ES-I3 (cell line): ENCODE measurements around the gene FBXO40.

Experiments
- H3K36me3 ChIP-seq: 2 replicates; pipeline ENCODE4 v1.6.1; 2013; ENCODE audit warnings: mild to moderate bottlenecking, low read length, control low read depth, moderate library complexity; ENCODE audit not compliant: insufficient read depth
- H3K4me1 ChIP-seq: 2 replicates; pipeline ENCODE4 v1.6.1; 2013; ENCODE audit warnings: mild to moderate bottlenecking, control low read depth, low read length; ENCODE audit not compliant: insufficient read depth
- H3K9ac ChIP-seq: 2 replicates; pipeline ENCODE4 v1.6.1; 2013; ENCODE audit warnings: low read depth, mild to moderate bottlenecking, low read length, moderate library complexity
- H3K9me3 ChIP-seq: 2 replicates; pipeline ENCODE4 v1.6.1; 2013; ENCODE audit warnings: mild to moderate bottlenecking, low read length, moderate library complexity; ENCODE audit not compliant: control insufficient read depth, insufficient read depth

Gene FBXO40

DNA sequence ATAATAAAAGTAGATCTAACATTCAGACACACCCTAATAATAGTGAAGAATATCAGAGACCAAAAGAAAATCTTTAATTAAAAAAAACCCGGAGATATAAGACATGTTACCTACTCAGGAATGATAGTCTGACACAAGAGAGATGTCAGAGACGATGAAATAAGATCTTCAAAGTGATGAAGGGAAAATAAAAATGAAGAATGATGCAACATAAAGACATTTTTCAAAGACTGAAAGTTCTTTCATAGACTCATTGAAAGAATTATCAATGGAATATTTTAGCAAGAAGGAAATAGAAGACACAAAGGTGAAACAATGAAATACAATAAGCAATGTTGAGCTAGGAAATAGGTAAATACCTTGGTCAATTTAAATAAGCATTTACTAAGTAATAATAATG lies 47.9 kb downstream of the FBXO40 start:
- Histone ChIP-seq H3K9me3 (no peaks in the 10 kb centered on the region), H3K9ac (no peak overlapping the region), H3K36me3 (no peaks in the 10 kb centered on the region), H3K4me1 (no peaks in the 10 kb centered on the region; the same call in 1 of the 2 replicates)

DNA sequence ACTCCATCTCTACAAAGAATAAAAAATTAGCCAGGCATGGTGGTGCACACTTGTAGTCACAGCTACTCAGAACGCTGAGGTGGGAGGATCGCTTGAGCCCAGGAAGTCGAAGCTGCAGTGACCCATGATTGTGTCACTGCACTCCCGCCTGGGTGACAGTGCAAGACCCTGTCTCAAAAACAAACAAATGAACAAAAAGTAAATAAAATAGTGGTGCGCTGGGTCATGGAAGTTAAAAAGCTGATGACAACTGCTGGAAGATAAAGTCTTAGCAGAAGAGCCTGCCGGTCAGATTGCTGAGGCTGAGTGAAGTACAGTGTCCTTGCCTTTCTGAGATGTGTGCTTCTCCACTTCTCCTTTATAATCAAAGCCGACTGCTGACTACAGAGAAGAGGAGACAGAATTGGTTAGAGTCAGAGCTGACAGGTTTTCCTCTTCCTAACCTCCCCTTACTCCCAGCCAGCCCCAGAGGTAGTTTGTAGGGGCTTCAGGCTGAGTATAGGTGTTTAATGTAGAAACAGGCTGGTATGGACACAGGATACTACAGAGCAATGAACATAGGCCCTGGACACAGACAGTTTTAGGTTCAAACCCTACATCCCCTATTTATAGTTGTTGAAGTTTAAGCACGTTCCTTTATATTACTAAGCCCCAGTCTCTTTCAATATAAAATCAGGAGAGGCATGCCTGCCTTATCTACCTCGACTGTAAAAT lies 49.6 kb downstream of the FBXO40 start:
- Histone ChIP-seq H3K9ac (no peak overlapping the region), H3K9me3 (no peaks in the 10 kb centered on the region), H3K4me1 (no peaks in the 10 kb centered on the region; the same call in 1 of the 2 replicates), H3K36me3 (no peaks in the 10 kb centered on the region)

DNA sequence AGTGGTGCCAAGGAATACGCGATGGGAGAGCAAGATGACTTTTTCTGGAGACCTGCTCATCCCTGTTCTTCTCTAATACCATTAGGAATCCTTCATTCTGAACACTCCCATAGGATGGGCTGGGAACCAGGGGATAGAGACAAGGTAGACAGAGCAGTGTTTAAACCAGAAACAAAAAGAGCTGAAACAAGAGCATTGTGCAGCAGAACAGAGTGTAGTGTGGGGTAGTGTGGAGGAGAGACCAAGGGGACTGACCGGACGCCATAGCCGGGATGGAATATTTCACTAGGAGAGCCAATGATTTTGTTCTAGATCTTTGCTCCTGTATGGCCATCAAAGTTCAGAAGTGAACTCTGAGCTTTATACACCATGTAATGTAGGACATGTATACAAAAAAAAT lies 51.9 kb downstream of the FBXO40 start:
- Histone ChIP-seq H3K4me1 (no peaks in the 10 kb centered on the region; the same call in 1 of the 2 replicates), H3K9ac (no peak overlapping the region), H3K36me3 (no peaks in the 10 kb centered on the region), H3K9me3 (no peaks in the 10 kb centered on the region)

DNA sequence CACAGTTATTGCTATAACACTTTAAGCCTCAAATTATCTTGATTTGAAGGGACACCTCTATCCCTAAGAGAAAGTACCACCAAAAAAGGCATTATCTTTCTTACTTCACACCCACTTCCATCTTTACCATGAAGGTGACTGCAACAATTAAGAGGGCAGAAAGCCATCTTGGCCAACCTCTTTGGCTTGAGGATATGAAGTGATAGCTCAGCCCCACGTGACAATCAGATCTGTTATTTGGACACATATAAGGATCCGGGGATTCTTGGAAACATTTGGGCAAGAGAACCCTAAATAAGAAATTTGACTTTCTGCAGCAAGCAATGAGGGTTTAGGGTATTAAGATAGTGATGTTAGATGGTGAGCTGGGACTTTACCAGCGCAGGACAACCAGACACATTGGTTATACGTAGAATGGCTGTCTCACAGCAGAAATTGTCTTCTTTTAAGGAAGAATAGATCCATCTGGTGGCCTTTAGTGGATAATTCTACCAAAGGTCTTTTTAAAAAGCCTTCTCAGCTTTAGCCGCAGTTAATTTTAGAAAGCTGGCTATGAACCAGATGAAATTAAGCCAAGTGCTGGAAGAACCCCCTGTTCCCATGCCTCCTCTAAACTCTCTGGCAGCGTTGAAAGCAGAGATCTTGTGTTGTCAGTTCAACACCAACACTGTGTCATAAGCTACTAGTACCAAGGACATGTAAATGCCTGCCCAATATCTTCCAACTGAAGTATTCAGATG lies 55.2 kb downstream of the FBXO40 start:
- H3K9me3 ChIP-seq = no peaks in the 10 kb centered on the region
- H3K36me3 ChIP-seq = no peaks in the 10 kb centered on the region
- no peak overlapping the region for H3K9ac ChIP-seq
- no peaks in the 10 kb centered on the region; the same call in 1 of the 2 replicates for H3K4me1 ChIP-seq

DNA sequence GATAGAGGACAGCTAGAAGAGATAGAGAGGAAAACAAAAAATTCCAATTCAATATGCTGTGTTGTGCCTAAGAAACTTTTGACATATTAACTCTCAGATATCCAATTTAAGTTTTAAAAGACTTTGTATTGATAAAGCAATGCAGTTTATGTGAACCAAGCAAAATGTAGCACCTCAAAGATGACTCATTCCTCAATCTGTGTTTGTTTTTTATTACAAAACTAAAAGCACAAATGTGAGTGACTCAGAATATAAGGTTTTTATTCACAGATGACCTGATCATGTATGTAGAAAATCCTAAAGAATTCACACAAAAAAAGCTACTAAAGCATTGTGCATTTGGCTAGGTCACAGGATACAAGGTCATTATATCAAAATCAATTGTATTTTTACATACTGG lies 56.5 kb downstream of the FBXO40 start:
- H3K36me3 ChIP-seq = no peaks in the 10 kb centered on the region
- H3K4me1 ChIP-seq = no peaks in the 10 kb centered on the region
- no peak overlapping the region for H3K9ac ChIP-seq
- no peaks in the 10 kb centered on the region for H3K9me3 ChIP-seq

DNA sequence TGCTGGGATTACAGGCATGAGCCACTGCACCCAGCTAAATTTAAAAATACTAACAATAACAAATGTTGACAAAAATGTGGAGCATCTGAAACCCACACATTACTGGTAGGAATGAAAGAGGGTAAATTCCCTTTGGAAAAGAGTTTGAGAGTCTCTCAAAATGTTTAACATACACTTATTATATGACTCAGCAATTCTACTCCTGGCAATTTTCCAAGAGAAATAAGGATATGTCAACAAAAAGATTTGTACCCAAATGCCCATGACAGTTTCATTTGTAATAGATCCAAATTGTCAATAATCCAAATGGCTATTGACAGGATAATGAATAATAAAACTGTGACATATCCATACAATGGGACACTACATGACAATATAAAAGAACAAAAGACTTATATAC lies 58.5 kb downstream of the FBXO40 start:
- H3K36me3 ChIP-seq = no peaks in the 10 kb centered on the region

DNA sequence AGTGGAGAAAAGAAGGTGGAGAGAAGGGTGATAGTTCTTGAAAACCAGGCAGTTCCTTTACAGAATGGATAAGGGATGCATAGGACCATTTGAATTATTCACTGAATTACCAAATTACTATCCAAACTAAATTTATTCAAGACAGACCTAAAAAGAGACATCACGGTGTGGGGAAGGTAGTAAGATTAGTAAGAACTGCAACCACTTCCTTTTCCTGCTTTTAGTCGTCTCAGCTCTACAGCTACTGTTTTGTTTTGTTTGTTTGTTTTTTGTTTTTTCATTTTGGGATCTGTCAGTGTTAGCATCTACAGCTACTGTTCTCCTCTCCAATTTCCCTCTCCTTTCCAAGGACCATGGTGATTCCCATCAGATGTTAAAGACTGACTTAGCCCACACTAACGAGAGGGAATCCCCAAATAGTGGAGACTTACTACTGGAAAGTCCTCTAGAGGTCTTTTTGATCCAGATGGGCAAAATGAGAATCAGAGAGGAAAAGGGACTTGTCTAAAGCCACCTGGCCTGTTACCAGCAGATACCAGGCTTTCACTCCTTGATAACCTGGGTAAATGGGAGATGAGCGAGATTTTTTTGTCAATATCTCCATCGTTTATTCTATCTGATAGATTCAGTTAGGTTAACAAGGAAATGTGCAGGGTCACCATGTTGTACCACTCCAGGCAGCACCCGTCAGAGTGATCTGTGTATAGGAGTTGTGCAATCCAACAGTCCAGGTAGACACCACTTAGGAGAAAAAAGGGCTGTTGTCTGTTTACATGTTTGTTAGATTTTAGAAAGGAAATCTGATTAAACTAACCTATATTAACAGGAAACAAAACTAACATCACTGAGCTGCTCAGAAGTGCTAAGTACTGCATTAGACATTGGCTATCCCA lies 61.6 kb downstream of the FBXO40 start:
- Histone ChIP-seq H3K36me3 (no peaks in the 10 kb centered on the region), H3K4me1 (no peaks in the 10 kb centered on the region), H3K9me3 (no peaks in the 10 kb centered on the region), H3K9ac (no peak overlapping the region)

More for the DNA sequence above, 58.5 kb downstream of the FBXO40 start:
- H3K9me3 ChIP-seq = no peaks in the 10 kb centered on the region
- H3K4me1 ChIP-seq = no peaks in the 10 kb centered on the region
- H3K9ac ChIP-seq = no peak overlapping the region

DNA sequence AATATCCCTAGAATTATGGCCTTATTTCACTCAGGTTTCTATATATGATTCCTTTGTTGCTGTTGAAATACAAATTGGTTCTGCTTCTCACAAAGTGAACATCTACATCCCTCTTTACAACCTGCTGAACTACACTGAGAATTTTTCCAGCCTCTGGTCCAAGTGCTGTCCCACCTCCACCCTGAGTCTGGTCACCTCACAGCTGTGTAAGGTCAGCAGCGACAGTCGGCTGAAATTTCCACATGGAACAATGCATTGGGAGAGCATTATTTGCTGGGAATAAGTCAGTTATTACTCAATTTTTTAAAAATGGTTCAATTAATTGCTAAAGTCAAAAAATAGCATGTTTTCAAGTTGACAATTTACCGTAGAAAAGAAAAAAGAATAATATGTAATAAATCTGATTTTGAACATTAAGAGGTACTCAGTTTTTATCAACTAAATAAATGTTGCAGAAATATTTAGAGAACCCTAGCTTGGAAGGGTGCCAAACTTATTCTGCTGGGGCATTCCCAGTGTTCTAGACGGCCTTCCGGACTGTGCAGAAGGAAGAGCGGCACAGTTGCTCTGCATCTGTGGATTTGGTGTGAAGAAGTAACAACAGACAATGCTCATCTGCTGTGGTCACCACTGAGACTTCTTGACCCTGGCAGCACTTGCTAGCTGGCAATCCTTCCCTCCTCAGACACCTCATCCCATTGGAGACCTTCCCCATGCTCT lies 65.7 kb downstream of the FBXO40 start:
- Histone ChIP-seq H3K9ac (no peak overlapping the region), H3K36me3 (peaks cover 6% of the 10 kb centered on the region; the same call in 1 of the 2 replicates), H3K4me1 (peaks cover 4% of the 10 kb centered on the region; the same call in 1 of the 2 replicates), H3K9me3 (no peaks in the 10 kb centered on the region)

DNA sequence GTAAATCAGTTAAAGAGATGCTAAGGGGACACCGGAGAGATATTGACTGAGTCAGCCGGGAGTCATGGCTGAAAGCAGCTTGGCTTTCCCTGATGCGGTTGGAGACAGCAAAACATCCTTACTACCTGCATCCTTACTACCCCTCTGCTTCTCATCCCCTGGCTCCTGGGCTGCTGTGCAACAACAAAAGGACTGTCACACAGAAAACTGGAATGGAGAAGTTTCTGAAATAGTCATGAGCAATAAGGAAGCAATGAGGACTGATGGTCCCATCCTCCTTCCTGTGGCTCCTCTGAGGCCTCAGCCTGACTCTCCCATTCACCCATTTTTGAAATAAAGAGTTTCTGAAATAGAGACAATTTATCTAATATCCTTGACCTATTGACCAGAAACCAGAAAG lies 66.4 kb downstream of the FBXO40 start:
- H3K36me3 ChIP-seq = peaks cover 8% of the 10 kb centered on the region; the same call in 1 of the 2 replicates
- peaks cover 4% of the 10 kb centered on the region; the same call in 1 of the 2 replicates for H3K4me1 ChIP-seq
- H3K9ac ChIP-seq = no peak overlapping the region

DNA sequence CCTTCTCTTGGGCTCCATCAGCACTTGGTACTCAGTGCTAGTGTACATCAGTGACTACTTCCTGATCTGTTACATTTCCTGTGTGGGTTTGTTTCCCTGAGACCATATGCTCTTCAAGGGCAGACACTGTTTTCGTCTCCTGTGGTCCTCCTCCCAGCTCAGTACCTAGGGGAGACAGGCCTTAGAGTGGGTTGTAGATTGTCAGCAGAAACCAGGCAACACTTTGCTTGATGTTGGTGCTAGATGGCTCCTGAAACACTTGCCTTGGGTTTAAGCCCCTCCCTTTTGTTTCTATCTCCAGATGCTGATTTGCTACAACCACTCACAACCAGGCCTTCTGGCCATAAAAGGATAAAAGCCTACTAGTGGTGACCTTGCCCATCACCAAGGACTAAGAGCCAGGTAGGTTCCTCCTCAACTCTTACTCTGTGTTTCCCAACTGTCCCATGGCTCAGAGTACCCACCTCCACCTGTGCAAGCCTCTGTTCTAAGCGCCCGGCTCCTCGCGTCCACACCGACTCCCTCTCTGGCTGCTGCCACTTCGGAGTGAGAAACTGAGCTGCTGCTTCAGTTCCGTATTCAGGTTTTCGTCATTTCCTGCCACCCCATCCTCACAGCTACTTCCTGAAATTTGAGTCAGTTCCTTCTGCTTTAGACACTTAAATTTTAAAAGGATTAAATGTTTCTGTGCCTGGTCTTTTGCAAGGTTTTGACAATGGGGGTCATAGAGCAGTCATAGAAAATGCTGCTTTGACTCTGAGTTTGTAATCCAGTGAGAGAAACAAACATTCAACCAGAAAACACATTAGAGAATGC lies 67.4 kb downstream of the FBXO40 start, which contains the start of gene HCLS1:
Gene HCLS1, minus strand, starts transcription at position 548 of the 816 bp plus-strand sequence. CDS start 2,556 bp downstream, outside the sequence.
- Histone ChIP-seq H3K4me1 (peaks cover 4% of the 10 kb centered on the region; the same call in 1 of the 2 replicates), H3K9ac (no peak within 1 kb of the TSS), H3K36me3 (peaks cover 8% of the 10 kb centered on the region; the same call in 1 of the 2 replicates), H3K9me3 (no peaks in the 10 kb centered on the region)

More for the DNA sequence above, 66.4 kb downstream of the FBXO40 start:
- no peaks in the 10 kb centered on the region for H3K9me3 ChIP-seq

DNA sequence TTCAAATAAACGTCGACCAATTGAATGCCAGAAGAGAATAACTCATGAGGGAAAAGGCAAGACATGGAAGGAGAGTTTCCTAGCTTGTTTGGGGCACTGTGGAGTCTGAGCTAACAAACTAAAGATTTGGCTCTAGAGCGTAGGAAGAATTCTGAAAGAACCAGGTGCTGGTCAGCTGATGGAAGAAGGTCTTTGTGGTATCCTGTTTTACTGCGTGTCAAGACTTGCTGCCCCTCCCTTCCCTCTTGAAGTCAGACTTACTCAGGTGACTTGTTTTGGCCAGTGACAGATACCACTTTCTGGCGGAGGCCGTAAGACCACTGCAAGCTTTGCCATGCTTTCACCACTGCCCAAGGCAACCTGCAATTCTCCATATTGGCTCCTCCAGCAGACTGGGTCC lies 68.2 kb downstream of the FBXO40 start:
- Histone ChIP-seq H3K9ac (no peak overlapping the region), H3K9me3 (no peaks in the 10 kb centered on the region), H3K36me3 (peaks cover 12% of the 10 kb centered on the region; the same call in 1 of the 2 replicates), H3K4me1 (peaks cover 4% of the 10 kb centered on the region; the same call in 1 of the 2 replicates)

DNA sequence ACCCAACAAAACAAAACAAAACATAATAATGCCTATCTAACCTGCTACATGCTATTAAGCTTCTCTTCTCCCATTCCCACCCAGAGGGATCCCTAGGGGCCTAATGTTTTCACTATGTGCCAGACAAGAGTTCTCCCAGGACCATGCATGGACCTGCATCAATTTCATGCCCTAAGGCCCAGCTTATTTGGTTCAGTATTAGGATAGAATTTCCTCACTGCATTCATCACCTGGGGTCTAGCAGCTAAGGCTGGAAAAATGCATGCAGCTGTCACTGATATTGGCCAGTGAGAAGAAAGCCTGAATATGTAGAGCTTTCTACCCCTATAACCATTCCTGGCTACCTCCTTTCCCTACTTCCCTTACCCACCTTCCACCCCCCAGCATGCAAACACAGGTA lies 69.6 kb downstream of the FBXO40 start:
- H3K9ac ChIP-seq = no peak overlapping the region
- peaks cover 4% of the 10 kb centered on the region; the same call in 1 of the 2 replicates for H3K4me1 ChIP-seq
- H3K36me3 ChIP-seq = peaks cover 17% of the 10 kb centered on the region
- H3K9me3 ChIP-seq = no peaks in the 10 kb centered on the region
